MG63 (cell line): Measurements from ENCODE around the gene ACTR3. TPM values are rescaled to one million over a fixed set of nuclear protein-coding genes. Genes with fewer than 3 reads are reported as not detected.
"Not testable (repeated sequence)": the region's sequence is repeated elsewhere in the genome, so short reads cannot be mapped to it uniquely, and the experiment has no call there.

Experiments used
- DNase-seq: peaks from one replicate; pipeline ENCODE4 v3.0.0-alpha.2; 2020
- H3K27me3 ChIP-seq: fragments of 250-450 bp; sonication (Bioruptor Pico); 2 replicates; pipeline ENCODE4 v1.5.1; 2020; ENCODE audit warnings: mild to moderate bottlenecking, moderate library complexity
- H3K36me3 ChIP-seq: fragments of 250-450 bp; sonication (Bioruptor Pico); 2 replicates; pipeline ENCODE4 v1.5.1; 2020; ENCODE audit warnings: mild to moderate bottlenecking, moderate library complexity
- H3K4me3 ChIP-seq: fragments of 250-450 bp; sonication (Bioruptor Pico); 2 replicates; pipeline ENCODE4 v1.5.1; 2020; ENCODE audit warnings: mild to moderate bottlenecking, moderate library complexity
- H3K9me3 ChIP-seq: fragments of 250-450 bp; sonication (Bioruptor Pico); 2 replicates; pipeline ENCODE4 v1.5.1; 2020; ENCODE audit warnings: mild to moderate bottlenecking, moderate library complexity
- total RNA-seq: library from RNA; depleted of rRNA; stranded (reverse); fragments of >200 nt; shearing (Covaris generic); gene quantifications from 2 replicates; pipeline ENCODE4 v1.2.3, GENCODE V29; 2014; ENCODE audit warnings: low replicate concordance; rRNA removed

The ACTR3 gene
- total RNA-seq = 378 and 428 TPM in 2 replicates

- no peaks in the 10 kb centered on the region for H3K9me3 ChIP-seq
- DNase-seq = peak; percentile 97
- peak within 1 kb of the TSS; percentile 94 for H3K4me3 ChIP-seq
- H3K27me3 ChIP-seq = no peaks in the 10 kb centered on the region
- H3K36me3 ChIP-seq = peaks cover 18% of the 10 kb centered on the region
Observed at GRCh38 chr2:113889471-113890252, at the start of gene ACTR3. ACTR3 (plus strand) TSS chr2:113890089; CDS start chr2:113890280, 191 bp downstream.

GRCh38 chr2:113840518-113840917, 49.4 kb upstream of the ACTR3 start:
- no peaks in the 10 kb centered on the region for H3K9me3 ChIP-seq
- H3K36me3 ChIP-seq = no peaks in the 10 kb centered on the region
- H3K4me3 ChIP-seq = no peak overlapping the region
- no peak for DNase-seq
- no peaks in the 10 kb centered on the region for H3K27me3 ChIP-seq

GRCh38 chr2:113842919-113843736, 46.8 kb upstream of the ACTR3 start:
- Histone ChIP-seq H3K4me3 (no peak overlapping the region), H3K9me3 (peaks cover 5% of the 10 kb centered on the region; the same call in 1 of the 2 replicates), H3K27me3 (no peaks in the 10 kb centered on the region), H3K36me3 (no peaks in the 10 kb centered on the region)
- DNase-seq = peak; percentile 50

- not testable (repeated sequence) for H3K4me3 ChIP-seq, H3K27me3 ChIP-seq, H3K9me3 ChIP-seq, H3K36me3 ChIP-seq
- DNase-seq = peak; percentile 44
Observed at GRCh38 chr2:113843737-113844050, 46.2 kb upstream of the ACTR3 start.

GRCh38 chr2:113845261-113845660, 44.6 kb upstream of the ACTR3 start:
- Histone ChIP-seq H3K27me3 (no peaks in the 10 kb centered on the region), H3K4me3 (no peak overlapping the region), H3K36me3 (no peaks in the 10 kb centered on the region), H3K9me3 (peaks cover 5% of the 10 kb centered on the region; the same call in 1 of the 2 replicates)
- no peak for DNase-seq

- not testable (repeated sequence) for DNase-seq, H3K4me3 ChIP-seq, H3K9me3 ChIP-seq, H3K36me3 ChIP-seq, H3K27me3 ChIP-seq
Observed at GRCh38 chr2:113845796-113846195, 44.1 kb upstream of the ACTR3 start.

- Histone ChIP-seq H3K27me3 (no peaks in the 10 kb centered on the region), H3K9me3 (peaks cover 5% of the 10 kb centered on the region; the same call in 1 of the 2 replicates), H3K36me3 (no peaks in the 10 kb centered on the region), H3K4me3 (no peak overlapping the region)
- no peak for DNase-seq
Observed at GRCh38 chr2:113846429-113846828, 43.5 kb upstream of the ACTR3 start.

- DNase-seq = peak; percentile 96
- Histone ChIP-seq H3K27me3 (no peaks in the 10 kb centered on the region), H3K4me3 (no peak overlapping the region), H3K9me3 (peaks cover 5% of the 10 kb centered on the region; the same call in 1 of the 2 replicates), H3K36me3 (no peaks in the 10 kb centered on the region)
Observed at GRCh38 chr2:113847144-113847543, 42.7 kb upstream of the ACTR3 start.

- Histone ChIP-seq H3K4me3 (no peak overlapping the region), H3K9me3 (peaks cover 5% of the 10 kb centered on the region; the same call in 1 of the 2 replicates), H3K36me3 (no peaks in the 10 kb centered on the region), H3K27me3 (no peaks in the 10 kb centered on the region)
- peak; percentile 26 for DNase-seq
Observed at GRCh38 chr2:113848758-113849415, 41.0 kb upstream of the ACTR3 start.

GRCh38 chr2:113850687-113851086, 39.2 kb upstream of the ACTR3 start:
- no peak overlapping the region for H3K4me3 ChIP-seq
- H3K9me3 ChIP-seq = peaks cover 5% of the 10 kb centered on the region; the same call in 1 of the 2 replicates
- no peaks in the 10 kb centered on the region for H3K27me3 ChIP-seq
- no peak for DNase-seq
- H3K36me3 ChIP-seq = no peaks in the 10 kb centered on the region

GRCh38 chr2:113851640-113852039, 38.2 kb upstream of the ACTR3 start:
- Histone ChIP-seq H3K9me3 (no peaks in the 10 kb centered on the region), H3K4me3 (no peak overlapping the region), H3K27me3 (no peaks in the 10 kb centered on the region), H3K36me3 (no peaks in the 10 kb centered on the region)
- DNase-seq = no peak

- DNase-seq = no peak
- H3K4me3 ChIP-seq = no peak overlapping the region
- H3K36me3 ChIP-seq = no peaks in the 10 kb centered on the region
- no peaks in the 10 kb centered on the region for H3K9me3 ChIP-seq
- H3K27me3 ChIP-seq = no peaks in the 10 kb centered on the region
Observed at GRCh38 chr2:113854208-113854607, 35.7 kb upstream of the ACTR3 start.

GRCh38 chr2:113854970-113855740, 34.7 kb upstream of the ACTR3 start:
- Histone ChIP-seq H3K4me3 (no peak overlapping the region), H3K27me3 (no peaks in the 10 kb centered on the region), H3K9me3 (no peaks in the 10 kb centered on the region), H3K36me3 (no peaks in the 10 kb centered on the region)
- DNase-seq = no peak

GRCh38 chr2:113857464-113857863, 32.4 kb upstream of the ACTR3 start:
- no peaks in the 10 kb centered on the region for H3K9me3 ChIP-seq
- no peaks in the 10 kb centered on the region for H3K27me3 ChIP-seq
- H3K4me3 ChIP-seq = no peak overlapping the region
- DNase-seq = no peak
- H3K36me3 ChIP-seq = no peaks in the 10 kb centered on the region

GRCh38 chr2:113858764-113859163, 31.1 kb upstream of the ACTR3 start:
- H3K4me3 ChIP-seq = no peak overlapping the region
- no peaks in the 10 kb centered on the region for H3K27me3 ChIP-seq
- H3K9me3 ChIP-seq = no peaks in the 10 kb centered on the region
- no peaks in the 10 kb centered on the region for H3K36me3 ChIP-seq
- DNase-seq = peak; percentile 73

GRCh38 chr2:113861740-113862139, 28.1 kb upstream of the ACTR3 start:
- DNase-seq = no peak
- no peaks in the 10 kb centered on the region for H3K27me3 ChIP-seq
- H3K9me3 ChIP-seq = no peaks in the 10 kb centered on the region
- H3K4me3 ChIP-seq = no peak overlapping the region
- no peaks in the 10 kb centered on the region for H3K36me3 ChIP-seq
